HG03095 (cell line): ENCODE data around the gene DUSP8.

Source experiments
- ATAC-seq: cut with Tn5 transposase; IDR thresholded peaks from one replicate; pipeline ENCODE4 v1.9.1; 2021; ENCODE audit warnings: moderate library complexity; ENCODE audit not compliant: unreplicated experiment

DUSP8 gene

DNA sequence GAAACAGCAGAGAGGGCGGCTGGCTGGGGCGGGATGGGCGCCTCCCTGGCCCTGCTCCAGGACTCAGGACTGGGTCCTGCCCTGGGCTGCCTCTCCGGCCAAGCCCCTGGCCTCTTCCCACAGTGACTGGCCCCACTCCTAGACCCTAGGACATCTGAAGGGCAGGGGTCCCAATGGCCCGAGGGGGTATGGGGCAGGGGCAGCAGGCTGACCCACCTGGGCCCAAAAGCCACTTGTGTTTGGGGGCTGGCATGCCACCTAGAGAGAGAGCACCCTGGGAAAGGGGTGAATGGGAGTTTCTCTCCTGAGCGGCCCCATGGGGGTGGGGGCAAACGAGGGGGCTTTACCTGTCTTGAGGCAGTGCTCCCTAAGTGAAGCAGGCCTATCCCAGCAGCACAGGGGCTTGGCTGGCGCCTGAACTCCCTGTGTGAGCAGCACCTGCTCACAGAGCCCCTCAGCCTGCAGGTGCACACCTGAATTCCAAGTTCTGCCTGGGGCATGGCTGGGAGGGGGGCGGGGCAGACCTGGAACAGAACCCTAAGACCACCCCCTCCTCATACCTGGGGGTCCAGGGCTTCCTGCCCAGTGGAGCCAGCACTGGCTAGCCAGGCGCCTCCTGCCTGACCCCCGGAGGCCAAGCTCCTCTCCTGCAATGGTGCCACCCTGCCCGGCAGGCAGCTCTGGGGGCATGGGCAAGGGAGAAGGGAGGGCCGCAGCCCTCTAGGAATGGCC, 16.9 kb downstream of the DUSP8 start:
- no peak for ATAC-seq

DNA sequence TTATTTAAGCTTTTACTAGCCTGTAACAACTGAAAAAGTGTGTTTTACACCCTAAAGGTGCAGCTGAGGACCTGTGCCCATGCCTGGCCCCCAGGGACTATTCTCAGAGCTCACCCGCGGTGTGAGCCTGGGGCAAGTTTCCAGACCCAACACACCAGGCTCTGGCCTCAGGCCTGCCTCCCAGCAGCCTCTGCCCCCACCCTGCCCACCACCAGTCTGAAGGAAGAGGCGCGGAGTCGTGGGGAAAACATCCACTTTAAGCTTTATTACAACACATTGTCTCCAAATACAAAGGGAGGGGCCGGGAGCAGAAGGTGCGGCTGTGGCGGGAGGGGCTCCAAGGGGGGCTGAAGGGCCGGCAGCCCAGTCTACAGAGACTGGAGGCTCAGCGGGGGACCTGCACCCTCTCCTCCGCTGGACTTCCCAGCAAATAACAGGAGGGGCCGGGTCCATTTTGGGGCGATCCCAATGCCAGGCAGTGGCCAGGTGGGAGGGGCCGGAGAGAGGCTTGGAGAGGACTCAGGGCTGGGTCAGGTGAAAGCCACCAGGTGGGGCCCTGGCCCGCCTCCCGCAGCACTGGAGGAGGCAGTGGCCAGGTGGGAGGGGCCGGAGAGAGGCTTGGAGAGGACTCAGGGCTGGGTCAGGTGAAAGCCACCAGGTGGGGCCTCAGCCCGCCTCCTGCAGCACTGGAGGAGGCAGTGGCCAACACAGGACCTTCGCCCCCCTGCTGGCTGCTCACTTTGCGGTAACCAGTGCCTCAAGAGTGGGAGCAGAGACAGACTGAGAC, 18.1 kb downstream of the DUSP8 start:
- no peak for ATAC-seq

DNA sequence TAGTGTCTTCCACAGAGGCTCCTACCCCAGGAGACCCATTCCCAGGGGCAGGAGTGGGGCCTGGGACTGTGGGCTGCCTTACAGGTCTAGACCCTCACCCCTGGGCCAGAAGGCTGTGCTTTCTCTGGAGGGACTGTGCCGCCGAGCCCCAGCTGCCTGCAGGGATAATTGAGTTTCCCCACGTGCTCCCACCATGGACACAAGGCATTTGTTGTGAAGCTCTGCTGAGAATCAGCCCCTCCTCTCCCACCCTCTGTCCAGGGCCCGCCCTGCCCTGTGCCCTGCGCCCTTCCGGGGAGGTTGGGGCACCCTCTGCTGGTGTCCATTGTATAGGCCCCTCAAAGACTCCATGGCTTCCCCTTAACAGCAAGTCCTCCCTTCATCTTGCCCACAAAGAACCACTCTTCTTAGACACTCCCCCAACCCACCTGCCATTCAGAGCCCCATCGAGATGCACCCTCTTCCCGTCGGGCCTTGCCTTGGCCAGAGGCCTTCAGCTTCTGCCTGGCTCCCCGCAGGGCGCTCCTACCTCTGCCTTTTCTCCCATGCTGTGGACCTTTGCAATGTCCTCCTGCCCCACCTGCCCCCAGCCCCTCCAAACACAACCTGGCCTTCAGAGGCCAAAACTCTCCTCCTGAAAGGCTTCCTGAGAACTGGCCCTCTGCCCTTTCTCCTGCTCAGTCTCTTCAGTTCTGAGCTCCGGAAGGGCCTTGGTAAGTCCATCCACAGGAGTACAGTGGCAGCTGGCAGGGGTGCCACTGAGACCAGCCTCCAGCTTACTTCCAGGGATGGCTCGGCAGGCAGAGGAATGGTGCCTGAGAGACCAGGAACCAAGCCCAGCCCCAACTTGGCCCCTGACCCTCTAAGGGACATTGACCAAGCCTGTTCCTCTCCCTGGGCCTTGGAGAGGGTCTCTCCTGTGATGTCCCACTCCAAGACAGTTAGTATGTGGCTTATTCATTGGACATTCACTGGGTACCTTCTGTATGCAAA, 22.4 kb downstream of the DUSP8 start:
- no peak for ATAC-seq

DNA sequence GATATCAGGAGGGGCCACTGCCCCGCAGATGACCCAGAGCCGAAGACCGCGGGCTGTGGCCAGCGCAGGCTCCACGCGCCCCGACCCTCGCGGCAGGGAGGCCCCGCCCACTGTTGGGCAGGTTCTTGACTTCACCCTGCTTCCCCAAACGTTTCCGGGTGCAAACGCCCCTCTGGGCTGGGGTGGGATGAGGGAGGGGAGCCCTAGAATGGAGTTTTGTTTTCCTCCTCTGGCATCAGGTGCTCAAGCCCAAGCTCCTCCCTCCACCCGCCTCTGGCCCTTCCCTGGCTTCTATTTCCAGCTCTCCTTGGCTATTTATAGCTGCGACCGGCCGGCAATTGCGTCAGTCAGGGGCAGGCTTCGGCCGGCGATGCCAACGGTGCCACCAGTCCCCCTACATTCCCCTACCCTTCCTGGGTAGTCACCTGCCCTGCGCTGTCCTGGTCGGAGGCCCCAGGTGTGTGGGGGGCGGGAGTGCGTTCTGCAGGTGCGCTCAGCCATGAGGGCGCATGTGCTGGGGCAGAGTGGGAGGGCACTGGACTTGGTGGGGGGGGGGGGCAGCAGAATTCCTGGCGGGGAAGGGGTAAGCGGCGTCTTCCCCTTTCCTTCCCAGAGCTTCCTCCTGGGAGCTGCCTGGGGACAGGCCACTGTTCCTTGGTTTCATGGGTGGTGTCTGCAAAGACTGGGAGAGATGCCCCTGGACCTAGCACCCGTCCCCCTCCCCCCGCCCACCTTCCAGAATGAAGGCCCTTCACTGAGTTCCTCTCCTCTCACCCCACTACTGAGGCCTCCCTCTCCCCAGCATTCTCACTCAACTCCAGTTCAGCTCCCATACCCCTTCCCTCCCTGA, 23.6 kb downstream of the DUSP8 start:
- no peak for ATAC-seq

DNA sequence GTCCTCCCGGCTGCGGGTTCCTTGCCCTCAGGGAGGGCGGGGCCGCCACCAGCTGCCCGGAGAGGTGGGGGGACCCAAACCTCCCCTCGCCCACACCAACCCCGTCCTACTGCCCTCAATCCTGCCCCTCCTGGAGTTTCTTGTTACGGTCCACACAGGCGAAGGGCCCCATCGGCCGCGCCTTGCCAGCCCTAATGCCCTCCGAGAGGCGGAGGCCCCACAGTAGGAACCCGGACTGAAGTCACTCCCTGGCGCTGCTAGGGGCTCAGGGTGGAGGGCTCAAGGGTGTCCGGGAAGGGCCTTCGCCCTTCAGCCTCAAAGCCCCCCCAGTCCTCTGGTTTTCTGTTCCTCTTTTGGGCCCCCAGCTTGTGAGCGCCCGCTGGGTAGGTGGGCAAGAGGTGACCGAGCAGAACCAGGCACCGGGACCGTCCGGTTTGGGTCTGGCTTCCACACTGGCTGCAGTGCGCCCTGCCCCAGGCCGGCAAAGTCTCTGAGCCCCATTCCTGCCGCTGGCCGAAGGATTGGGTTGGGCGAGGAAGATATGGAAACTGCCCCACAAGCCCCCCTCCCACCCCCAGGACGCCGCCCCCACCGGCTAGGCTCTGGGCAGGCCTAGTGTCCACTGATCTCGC, 24.5 kb downstream of the DUSP8 start:
- no peak for ATAC-seq

DNA sequence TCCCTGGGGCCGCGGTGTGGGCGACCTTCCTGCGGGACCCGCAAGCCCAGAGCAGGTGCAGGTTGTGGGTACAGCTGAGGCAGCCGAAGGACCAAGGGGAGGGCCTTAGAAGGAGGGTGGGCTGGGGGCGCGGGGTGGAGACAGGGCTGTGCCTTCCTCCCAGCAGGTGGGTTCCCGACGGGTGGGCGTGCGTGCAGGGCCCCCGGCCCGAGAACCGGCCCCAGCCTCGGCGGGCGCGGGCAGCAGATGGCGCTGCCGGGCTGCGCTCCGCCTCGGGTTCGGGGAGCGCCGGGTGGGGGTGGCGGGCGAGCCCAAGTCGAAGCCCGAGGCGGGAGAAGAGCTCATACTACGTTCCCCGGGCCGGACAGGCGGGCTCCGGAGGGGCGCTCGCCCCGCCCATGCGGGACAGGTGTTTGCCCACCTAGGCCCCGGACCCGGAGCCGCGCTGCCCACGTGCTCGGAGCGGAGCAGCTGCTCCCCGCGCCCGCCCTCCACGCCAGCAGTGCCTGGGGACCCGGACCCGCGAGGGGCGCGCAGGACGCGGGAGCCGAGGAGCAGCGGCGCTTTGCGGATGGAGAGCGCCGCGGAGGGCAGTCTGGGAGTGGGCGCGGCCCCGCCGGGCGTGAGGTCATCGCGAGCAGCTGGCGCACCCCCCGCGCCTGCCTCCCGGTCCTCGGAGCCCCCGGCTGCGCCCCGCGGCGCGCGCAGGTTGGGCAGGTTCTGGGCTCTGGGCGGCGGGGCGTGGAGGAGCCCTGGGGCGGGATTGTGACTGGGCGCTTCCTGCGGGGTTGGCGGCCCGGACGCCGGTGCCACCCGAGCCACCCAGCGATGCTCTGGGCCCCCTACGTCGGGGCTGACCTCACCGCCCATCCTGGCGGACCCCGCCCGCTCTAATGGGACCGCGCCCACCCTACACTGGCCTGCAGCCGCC, 25.3 kb downstream of the DUSP8 start:
- ATAC-seq: no peak

DNA sequence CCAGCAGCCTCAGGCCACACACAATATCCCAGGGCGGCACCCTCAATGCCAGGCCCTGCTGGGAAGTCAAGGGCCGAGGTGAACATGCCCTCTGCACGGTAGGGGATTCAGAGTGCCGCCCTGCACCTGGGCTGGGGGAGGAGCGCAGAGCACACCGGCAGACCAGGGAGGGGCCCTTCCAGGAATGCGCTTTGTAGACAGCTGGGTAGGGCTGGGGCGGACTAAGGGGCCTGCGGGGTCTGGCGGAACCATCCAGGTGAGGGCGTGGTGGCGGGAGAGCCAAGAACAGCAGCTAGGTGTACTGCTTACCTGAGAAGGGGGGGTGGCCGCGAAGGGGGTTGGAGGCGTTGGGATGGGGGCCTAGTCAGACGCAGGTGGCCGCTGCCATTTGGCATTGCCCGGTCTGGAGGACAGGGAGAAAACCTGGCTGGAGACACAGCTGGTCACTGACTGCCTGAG, 26.0 kb downstream of the DUSP8 start:
- ATAC-seq: no peak

DNA sequence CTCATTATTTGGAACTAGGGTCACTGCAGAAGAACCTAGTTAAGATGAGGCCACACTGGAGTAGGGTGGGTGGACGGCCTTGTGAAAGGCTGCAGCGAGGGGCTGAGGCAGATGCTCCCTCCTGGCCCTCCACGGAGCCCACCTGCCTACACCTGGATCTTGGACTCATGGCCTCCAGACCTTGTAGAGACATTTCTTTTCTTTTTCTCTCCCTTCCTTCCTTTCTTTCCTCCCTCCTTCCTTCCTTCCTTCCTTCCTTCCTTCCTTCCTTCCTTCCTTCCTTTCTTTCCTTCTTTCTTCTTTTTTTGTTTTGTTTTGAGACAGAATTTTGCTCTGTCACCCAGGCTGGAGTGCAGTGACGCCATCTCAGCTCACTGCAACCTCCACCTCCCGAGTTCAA, 26.6 kb downstream of the DUSP8 start:
- ATAC-seq: no peak

DNA sequence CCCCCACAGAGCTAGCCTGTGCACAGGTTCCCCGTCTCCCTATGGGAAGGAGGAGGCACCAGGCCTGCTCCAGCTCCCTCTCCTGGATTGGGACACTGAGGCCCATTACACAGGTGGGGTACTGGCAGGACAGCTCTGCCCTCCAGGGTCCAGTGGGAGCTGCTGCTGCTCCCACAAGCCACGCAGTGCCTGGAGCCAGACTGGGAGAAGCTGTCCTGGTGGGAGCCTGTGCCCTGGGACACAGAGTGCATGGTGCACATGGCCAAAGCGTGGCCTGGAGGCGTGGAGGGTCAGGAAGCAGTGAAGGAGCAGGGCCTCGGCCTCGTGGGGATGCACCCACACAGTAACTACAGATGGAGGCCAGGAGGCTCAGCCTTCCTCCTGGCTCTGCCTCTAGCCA, 27.5 kb downstream of the DUSP8 start:
- no peak for ATAC-seq

DNA sequence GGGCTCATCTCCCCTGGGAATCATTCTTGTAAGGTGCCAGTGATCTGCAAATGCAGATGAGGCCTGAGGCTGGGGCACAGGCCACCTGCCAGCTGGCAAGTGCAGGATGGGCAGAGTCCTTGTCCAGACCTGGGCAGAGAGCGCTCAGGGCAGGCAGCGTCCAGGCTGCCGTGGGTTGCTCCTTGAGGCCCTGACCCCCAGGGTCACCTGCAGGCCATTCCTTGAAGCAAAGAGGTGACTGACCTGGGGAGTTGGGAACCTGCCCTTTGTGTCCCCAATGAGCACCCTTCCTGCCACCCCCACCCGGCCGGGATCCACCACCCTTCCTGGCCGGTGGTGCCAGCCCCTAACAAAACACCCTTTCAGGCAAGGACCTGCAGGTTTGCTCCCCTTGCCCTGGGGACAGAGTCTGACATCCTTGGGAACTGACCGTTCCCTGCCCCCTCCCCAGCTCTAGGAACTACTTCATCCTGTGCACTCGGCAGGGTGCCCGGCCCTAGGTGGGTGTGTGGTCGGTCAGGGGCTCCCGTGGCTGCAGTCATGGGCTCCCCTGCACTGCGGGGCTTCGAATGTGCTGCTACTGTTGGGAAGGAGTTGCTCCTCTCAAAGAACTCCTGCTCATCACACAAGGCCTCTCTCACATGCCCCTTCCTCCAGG, 28.3 kb downstream of the DUSP8 start:
- no peak for ATAC-seq

DNA sequence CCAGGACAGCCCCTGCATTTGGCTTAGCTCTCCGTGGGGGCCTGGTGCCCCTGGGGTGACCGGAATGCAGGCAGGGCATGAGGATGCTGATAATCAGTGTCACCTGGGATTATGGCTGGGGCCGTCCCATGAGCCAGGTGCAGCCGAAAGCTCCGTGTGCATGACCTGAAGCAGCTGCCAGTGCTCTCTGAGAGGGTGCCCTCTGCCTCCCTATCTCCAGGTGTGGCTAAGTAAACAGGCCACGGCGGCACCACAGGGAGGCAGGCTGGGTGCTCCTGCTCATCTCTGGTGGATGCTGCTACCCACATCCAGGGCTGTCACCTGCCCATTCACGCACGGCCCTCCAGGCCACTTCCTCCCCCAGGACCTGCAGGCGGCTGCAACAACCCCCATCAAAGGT, 29.8 kb downstream of the DUSP8 start:
- ATAC-seq: no peak

DNA sequence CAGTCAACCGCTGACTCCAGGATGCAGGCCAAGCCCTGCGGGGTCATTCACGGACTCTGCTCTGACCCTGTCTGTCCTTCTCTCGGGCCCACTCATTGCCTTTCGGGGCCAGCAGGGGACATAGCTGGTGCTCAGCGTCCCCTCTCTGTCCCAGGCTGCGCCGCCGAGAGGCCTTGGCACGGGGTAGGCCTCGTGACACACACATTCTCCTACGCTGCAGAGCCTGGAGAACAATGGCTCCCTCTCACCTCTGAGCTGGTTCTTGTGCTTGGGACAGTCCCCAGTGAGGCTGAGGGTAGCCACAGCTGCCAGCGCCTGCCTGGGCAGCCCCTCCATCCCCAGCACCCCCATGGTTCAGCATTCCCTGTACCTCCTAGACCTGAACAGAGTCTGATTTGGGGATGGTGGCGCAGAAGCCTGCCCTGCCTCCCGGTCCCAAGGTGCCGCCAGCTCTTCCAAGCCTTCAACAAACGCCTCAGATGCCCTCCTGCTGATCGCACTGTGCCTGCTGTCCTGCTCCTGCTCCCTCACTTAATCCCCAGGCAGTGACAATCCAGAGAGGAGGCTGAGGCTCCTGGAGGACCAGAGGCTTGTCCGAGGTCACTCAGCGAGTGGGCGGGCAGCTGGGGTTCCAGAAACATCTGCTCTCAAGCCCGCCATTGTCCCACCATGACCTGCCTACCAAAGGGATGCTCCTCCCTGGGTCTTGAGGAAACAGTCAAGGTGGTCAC, 30.4 kb downstream of the DUSP8 start:
- no peak for ATAC-seq

DNA sequence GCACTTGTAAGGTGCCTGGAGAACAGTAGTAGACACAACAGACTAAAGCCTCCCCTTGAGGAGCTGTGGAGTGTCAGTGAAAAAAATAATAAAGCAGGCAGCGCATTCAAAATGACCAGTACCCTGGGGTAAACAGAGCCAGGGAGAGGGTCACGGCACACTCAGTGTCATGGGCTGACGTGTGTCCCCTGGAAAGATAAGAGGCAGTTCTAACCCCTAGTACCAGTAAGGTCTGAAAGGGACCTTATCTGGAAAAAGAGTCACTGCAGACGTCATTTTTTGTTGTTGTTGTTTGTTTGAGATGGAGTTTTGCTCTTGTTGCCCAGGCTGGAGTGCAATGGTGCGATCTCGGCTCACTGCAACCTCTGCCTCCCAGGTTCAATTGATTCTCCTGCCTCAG, 32.0 kb downstream of the DUSP8 start:
- ATAC-seq: no peak

DNA sequence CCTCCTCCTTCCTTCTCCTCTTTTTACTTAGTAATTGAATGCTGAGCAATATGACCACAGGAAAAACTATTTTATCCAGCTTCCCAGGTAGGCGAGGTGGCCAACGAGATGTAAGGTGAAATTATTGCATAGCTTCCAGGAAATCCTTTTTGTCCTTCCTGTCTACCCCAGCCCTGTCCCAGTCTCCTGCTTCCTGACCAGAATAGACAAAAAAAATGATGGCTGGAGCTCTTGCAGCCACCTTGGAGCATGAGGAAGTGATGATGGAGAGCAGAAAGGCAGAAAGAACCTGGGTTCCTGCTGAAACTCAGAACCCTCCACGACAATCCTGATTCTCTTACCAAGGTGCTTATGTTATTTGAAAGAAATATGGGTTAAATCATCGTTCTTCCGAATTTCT, 33.9 kb downstream of the DUSP8 start:
- ATAC-seq: no peak

DNA sequence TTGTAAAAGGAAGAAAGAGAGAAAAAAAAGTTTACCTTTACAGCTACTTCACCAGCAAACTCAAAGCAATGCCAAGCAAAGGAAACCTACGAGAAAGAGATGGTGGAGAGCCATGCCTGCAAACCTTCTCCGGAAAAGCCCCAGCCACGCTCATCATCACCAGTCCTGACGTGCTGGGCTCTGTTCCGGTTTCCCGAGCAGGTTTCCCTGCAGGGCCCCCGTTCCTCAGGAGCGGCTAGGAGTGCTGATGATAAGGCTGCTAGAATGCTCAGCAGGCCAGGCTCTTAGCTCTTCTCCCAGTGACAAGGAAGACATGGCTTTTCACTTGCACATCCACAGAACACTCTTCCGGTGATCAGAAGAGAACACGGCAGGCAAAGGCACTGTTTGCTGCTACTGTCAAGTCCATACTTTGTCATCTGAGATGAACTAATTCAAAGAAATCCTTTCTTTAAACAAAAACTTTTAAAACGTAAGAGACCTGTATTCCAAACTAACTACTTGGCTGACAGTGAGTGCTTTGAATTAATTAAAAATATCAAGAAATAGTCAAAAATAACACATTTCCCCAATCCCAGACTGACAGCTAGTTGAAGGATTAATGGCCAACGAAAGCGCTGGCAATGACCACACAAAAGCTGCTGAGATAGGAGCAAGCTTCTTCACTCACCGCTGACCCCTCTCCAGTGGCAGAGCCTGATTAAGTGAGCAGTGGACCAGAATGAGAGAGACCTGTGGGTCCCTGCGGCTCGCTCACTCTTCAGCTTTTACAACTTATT, 35.8 kb downstream of the DUSP8 start:
- no peak for ATAC-seq

DNA sequence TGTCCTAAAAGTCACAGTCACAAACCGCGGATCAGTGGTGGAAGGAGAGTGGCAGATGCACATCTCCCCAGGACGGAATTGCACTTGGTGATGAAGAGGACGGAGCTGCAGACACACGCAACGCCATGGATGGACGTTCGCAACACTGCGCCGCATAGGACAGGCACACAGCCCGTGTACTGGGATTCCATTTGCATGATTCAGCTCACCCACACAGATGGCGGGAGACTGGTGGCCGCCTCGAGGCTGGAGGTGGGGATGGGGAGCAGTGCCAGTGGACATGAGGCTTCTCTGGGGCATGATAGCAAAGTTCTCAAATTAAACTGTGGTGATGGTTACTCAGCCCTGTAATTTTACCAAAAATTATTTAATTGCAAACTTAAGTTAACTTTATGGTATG, 37.4 kb downstream of the DUSP8 start:
- no peak for ATAC-seq

DNA sequence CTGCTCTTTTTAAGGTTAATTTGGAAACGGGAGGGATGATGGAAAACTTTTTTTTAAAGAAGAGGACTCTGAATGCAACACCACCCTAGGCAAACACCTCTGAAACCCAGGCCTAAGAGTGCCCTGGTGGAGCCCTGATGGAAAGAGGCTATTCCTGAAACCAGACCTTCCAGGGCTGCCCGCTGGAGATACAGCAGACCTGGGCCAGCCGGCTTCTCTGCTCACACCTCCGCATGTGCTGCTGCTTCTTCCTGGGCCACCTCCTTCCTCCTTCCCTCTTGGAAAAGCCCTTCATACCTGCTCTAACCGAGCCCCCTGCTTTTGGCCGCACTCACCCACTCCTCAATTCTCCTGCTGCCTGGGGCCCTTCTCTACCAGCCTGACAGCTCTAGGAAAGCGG, 37.9 kb downstream of the DUSP8 start:
- no peak for ATAC-seq
